ENCODE measurements around the gene PODN.

PODN gene

DNA sequence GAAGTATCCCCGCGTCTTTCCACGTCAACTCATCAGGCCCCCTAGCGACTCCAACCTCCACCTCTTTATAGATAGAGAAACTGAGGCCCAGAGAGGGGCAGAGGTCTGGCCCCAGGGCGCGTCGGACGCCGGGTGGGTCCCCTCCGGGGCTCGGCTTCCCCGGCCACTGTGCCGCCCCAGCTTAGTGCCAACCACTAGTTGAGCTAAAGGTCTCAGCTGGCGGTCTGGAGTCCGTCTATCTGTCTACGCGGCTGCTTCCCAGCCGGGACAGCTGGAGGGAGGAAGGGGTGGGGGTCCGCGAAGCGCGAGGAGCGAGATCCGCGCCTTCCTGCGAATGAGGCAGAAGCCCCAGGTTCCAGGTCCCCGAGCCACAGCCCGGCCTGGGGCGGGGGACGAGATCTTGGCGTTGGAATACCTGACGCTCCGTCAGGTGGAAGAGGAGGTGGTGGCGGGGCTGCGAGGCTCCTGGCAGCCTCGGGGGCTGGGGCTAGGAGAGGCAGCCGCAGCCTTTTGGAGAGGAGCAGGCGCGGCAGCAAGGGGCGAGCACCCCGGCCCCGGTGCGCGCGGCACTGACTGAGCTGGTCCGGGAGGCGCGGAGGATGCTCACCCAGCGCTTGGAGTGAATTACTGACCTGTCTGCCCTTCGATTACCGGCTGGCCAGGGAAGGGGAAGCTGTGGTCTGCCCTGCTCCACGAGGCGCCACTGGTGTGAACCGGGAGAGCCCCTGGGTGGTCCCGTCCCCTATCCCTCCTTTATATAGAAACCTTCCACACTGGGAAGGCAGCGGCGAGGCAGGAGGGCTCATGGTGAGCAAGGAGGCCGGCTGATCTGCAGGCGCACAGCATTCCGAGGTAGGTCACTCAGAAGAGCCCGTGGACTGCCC lies 937 bp downstream of the PODN start:
- Histone ChIP-seq H3K36me3 (ENCODE audit: insufficient read depth, low read length) (no peaks in the 10 kb centered on the region), H3K4me1 (ENCODE audit: insufficient read depth, low read length, severe bottlenecking) (no peaks in the 10 kb centered on the region), H3K79me2 (ENCODE audit: insufficient read depth, low read length) (no peaks in the 10 kb centered on the region), H2AFZ (ENCODE audit: low read length) (no peak overlapping the region), H3F3A (ENCODE audit: insufficient read depth, low read length) (no peaks in the 10 kb centered on the region), H3K4me2 (ENCODE audit: low read length) (no peak overlapping the region), H3K9me3 (ENCODE audit: low read length) (no peaks in the 10 kb centered on the region), H3K9me2 (ENCODE audit: low read depth, low read length) (no peaks in the 10 kb centered on the region), H4K20me1 (ENCODE audit: insufficient read depth, low read length) (no peaks in the 10 kb centered on the region), H3K27me3 (ENCODE audit: insufficient read depth, low read length) (no peaks in the 10 kb centered on the region), H3K9ac (ENCODE audit: low read length) (no peak overlapping the region), H3K27ac (ENCODE audit: low read depth, low read length, poor library complexity, severe bottlenecking) (no peak overlapping the region), H3K4me3 (ENCODE audit: low read depth, low read length, poor library complexity, severe bottlenecking) (no peak overlapping the region)
- no peak for TF ChIP-seq EZH2 (IDR thresholded peaks at IDR 0.05; ENCODE audit: borderline replicate concordance, low read length)
- no peak for TF ChIP-seq CTCF (IDR thresholded peaks at IDR 0.05; ENCODE audit: low read length)

DNA sequence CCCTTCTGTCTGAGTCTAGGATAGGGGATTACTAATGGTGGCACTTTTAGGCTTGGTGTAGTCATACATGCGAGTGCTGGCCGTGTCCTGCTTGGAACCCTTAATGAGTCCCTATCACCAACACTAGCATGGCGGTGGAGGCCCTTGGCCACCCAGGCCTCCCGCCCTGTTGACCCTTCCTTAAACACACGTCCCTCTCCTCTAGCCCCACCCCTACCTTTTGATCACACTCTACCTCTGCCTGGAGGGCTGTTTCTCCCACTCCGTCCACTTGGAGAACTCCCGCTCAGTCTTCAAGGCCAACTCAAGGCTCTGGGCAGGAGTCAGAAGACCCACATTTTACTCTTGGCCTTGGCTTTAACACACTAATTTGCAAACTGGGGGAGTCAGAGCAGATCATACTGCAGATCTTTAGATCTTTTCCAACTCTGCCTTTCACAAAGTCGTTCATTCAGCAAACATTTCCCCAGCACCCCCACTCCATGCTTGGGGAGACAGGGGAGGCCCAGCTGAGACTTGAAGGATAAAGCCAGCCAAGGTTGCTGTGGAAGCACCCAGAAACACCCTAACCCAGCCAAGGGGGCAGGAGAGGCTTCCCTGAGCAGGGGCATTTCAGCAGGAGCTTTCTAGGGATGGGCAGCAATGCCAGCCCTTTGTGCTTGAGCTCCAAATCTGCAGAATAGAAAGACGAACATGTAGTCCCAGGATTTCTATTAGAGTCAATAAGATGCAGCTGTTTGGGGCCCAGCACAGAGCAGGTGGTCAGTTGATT lies 1.9 kb downstream of the PODN start:
- TF ChIP-seq EZH2 (IDR thresholded peaks at IDR 0.05; ENCODE audit: borderline replicate concordance, low read length) (no peak), CTCF (IDR thresholded peaks at IDR 0.05; ENCODE audit: low read length) (no peak)
- no peaks in the 10 kb centered on the region for H3K36me3 ChIP-seq (ENCODE audit: insufficient read depth, low read length)
- H2AFZ ChIP-seq (ENCODE audit: low read length): no peak overlapping the region
- H3K79me2 ChIP-seq (ENCODE audit: insufficient read depth, low read length): no peaks in the 10 kb centered on the region
- H4K20me1 ChIP-seq (ENCODE audit: insufficient read depth, low read length): no peaks in the 10 kb centered on the region
- no peak overlapping the region for H3K4me2 ChIP-seq (ENCODE audit: low read length)
- no peak overlapping the region for H3K4me3 ChIP-seq (ENCODE audit: low read depth, low read length, poor library complexity, severe bottlenecking)
- no peak overlapping the region for H3K27ac ChIP-seq (ENCODE audit: low read depth, low read length, poor library complexity, severe bottlenecking)
- no peaks in the 10 kb centered on the region for H3K9me3 ChIP-seq (ENCODE audit: low read length)
- no peaks in the 10 kb centered on the region for H3K4me1 ChIP-seq (ENCODE audit: insufficient read depth, low read length, severe bottlenecking)
- H3K9ac ChIP-seq (ENCODE audit: low read length): no peak overlapping the region
- H3F3A ChIP-seq (ENCODE audit: insufficient read depth, low read length): no peaks in the 10 kb centered on the region
- no peaks in the 10 kb centered on the region for H3K27me3 ChIP-seq (ENCODE audit: insufficient read depth, low read length)
- H3K9me2 ChIP-seq (ENCODE audit: low read depth, low read length): no peaks in the 10 kb centered on the region

DNA sequence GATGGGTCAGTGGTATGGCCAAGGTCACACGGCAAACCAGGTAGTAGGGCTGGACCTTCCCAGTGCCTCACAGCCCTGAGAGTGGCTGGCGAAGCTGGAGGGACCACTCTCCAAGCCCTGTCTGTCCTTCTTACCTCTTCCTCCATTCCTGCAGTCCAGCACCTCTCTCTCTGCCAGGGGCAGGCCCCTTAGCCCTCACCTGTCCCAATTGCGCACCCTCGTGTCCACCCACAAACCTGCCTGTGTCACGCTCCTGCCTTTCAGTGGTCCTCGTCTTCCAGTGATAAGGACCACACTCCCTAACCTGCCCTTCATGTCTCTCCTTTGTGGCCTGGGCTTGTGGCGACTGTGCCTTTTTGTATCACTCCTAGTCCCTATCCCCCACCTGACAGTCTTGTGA lies 3.4 kb downstream of the PODN start:
- Histone ChIP-seq H3K4me3 (ENCODE audit: low read depth, low read length, poor library complexity, severe bottlenecking) (no peak overlapping the region), H3K79me2 (ENCODE audit: insufficient read depth, low read length) (no peaks in the 10 kb centered on the region), H3K9ac (ENCODE audit: low read length) (no peak overlapping the region), H3F3A (ENCODE audit: insufficient read depth, low read length) (no peaks in the 10 kb centered on the region), H2AFZ (ENCODE audit: low read length) (no peak overlapping the region), H3K9me2 (ENCODE audit: low read depth, low read length) (no peaks in the 10 kb centered on the region), H3K36me3 (ENCODE audit: insufficient read depth, low read length) (no peaks in the 10 kb centered on the region), H3K4me2 (ENCODE audit: low read length) (no peak overlapping the region), H4K20me1 (ENCODE audit: insufficient read depth, low read length) (no peaks in the 10 kb centered on the region), H3K9me3 (ENCODE audit: low read length) (no peaks in the 10 kb centered on the region), H3K27me3 (ENCODE audit: insufficient read depth, low read length) (0 out of 2 replicates have a peak, but pooled peaks cover 3% of the 10 kb centered on the region), H3K27ac (ENCODE audit: low read depth, low read length, poor library complexity, severe bottlenecking) (no peak overlapping the region), H3K4me1 (ENCODE audit: insufficient read depth, low read length, severe bottlenecking) (no peaks in the 10 kb centered on the region)
- TF ChIP-seq EZH2 (IDR thresholded peaks at IDR 0.05; ENCODE audit: borderline replicate concordance, low read length) (no peak), CTCF (IDR thresholded peaks at IDR 0.05; ENCODE audit: low read length) (no peak)

Measured in OCI-LY1 (cell line).